A204.1 (cell line): Measurements from ENCODE around the gene LRRC71.

Experiments used
- FAIRE-seq: peaks from 2 replicates; lab custom pipeline; 2012; peaks lifted over from hg19 to GRCh38; lab: Jason Lieb, UNC

LRRC71 gene

GRCh38 chr1:156892190-156893047 lies 28.0 kb upstream of the LRRC71 start:
- no peak for FAIRE-seq

- FAIRE-seq = no peak
Measured at GRCh38 chr1:156893048-156893953, 27.1 kb upstream of the LRRC71 start, which contains the start of gene PEAR1. TSS of gene PEAR1 (plus strand) at chr1:156893718. CDS start at chr1:156903927, 10,209 bp downstream.

GRCh38 chr1:156894001-156894400 lies 26.4 kb upstream of the LRRC71 start:
- FAIRE-seq = no peak

- no peak for FAIRE-seq
Measured at GRCh38 chr1:156894711-156895454, 25.5 kb upstream of the LRRC71 start.

GRCh38 chr1:156895455-156895812 lies 25.0 kb upstream of the LRRC71 start:
- no peak for FAIRE-seq

GRCh38 chr1:156895927-156896326 lies 24.5 kb upstream of the LRRC71 start:
- no peak for FAIRE-seq

- no peak for FAIRE-seq
Measured at GRCh38 chr1:156896490-156897033, 23.9 kb upstream of the LRRC71 start.

GRCh38 chr1:156897078-156897825 lies 23.2 kb upstream of the LRRC71 start:
- no peak for FAIRE-seq

- no peak for FAIRE-seq
Measured at GRCh38 chr1:156898161-156898566, 22.3 kb upstream of the LRRC71 start.

GRCh38 chr1:156898971-156899664 lies 21.3 kb upstream of the LRRC71 start:
- FAIRE-seq = no peak

GRCh38 chr1:156899956-156900718 lies 20.3 kb upstream of the LRRC71 start:
- no peak for FAIRE-seq

GRCh38 chr1:156900896-156901589 lies 19.4 kb upstream of the LRRC71 start:
- FAIRE-seq = no peak

- FAIRE-seq = no peak
Measured at GRCh38 chr1:156901590-156901900, 18.9 kb upstream of the LRRC71 start.

- FAIRE-seq = no peak
Measured at GRCh38 chr1:156901966-156902915, 18.2 kb upstream of the LRRC71 start.

GRCh38 chr1:156903328-156904091 lies 16.9 kb upstream of the LRRC71 start:
- FAIRE-seq = no peak

GRCh38 chr1:156904187-156904959 lies 16.1 kb upstream of the LRRC71 start:
- no peak for FAIRE-seq

- FAIRE-seq = no peak
Measured at GRCh38 chr1:156905176-156905575, 15.3 kb upstream of the LRRC71 start.
